Measurements from ENCODE around the gene ORM2.

ORM2 gene

GRCh38 chr9:114350636-114351401 lies 21.1 kb downstream of the ORM2 start:
- DNase-seq = no peak

- no peak for DNase-seq
Observed at GRCh38 chr9:114351932-114352331, 22.3 kb downstream of the ORM2 start.

GRCh38 chr9:114355821-114356220 lies 26.2 kb downstream of the ORM2 start:
- DNase-seq = no peak

DNA sequence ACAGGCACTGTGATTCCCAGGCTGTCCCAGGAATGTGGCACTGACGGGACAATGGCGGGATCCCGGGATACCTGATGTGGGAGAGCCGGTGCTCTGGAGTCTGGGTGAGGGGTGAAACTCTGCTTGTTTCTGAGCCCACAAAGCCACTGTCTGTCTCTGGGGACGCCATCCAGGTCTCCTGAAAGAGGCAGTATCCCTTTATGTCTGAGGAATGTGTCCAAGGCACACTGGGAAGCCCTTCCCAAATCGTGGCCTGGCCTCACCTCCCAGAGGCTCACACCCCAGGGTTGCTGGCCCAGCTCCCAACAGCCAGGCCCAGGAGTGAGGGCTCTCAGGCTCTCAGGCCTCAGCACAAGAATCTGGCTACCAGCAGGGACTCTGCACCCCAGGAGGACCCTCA lies 27.1 kb downstream of the ORM2 start:
- no peak for DNase-seq

- DNase-seq = no peak
Observed at GRCh38 chr9:114357360-114357759, 27.7 kb downstream of the ORM2 start.

GRCh38 chr9:114357911-114358328 lies 28.3 kb downstream of the ORM2 start:
- no peak for DNase-seq

DNA sequence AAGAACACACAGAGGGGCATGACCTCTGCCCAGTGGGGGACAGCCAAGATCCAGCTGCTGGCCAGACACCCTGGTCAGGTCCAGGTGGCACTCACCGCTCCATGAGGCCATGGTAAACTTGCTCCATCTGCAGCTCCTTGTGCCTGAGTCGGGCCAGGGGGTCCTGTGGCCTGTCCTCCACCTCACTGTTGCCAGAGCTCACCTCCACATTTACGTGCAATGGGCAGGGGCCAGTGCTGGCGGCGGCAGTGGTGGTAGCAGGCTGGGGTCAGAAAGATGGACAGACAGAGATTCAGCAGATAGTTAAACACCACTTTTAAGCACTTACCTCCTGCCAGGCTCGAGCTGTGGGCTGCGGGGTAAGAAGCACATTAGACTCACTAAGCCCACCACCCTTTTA lies 30.1 kb downstream of the ORM2 start:
- DNase-seq = no peak

DNA sequence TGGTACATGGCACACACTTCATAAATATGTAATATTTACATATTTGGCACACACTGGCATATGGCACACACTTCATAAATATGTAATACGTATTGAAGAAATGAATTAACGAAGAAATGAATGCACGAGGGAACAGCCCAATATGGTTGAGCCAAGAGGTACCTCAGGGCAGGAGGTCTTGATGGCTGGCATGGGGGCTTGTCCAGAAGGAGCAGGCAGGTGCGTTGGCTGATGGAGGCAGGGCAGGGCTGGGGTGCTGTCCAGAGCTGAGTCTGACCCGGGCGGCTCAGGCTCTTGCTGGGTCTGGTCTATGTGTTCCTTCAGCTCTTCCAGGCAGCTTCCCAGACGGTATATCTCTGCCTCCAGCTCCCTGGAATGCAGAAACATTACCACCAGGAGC lies 31.9 kb downstream of the ORM2 start:
- no peak for DNase-seq

DNA sequence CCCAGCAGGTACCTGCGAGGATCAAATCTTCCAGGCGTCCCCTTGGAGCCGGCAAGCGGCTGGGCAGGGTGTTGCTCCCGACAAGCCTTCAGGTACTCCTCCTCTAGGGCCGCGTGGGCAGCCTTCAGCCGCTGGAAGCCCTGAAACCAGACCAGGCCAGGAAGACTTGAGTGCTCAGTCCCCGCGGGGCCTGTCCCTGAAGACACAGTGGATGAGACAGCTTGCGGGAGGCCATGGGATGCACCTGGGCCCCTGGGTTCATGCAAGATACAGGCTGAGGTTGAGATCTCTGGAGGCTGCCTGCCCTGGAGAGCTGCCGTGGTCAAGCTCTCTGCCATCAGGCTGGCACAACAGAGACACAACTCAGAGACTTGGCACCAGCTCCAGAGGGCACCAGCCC lies 32.7 kb downstream of the ORM2 start:
- no peak for DNase-seq

DNA sequence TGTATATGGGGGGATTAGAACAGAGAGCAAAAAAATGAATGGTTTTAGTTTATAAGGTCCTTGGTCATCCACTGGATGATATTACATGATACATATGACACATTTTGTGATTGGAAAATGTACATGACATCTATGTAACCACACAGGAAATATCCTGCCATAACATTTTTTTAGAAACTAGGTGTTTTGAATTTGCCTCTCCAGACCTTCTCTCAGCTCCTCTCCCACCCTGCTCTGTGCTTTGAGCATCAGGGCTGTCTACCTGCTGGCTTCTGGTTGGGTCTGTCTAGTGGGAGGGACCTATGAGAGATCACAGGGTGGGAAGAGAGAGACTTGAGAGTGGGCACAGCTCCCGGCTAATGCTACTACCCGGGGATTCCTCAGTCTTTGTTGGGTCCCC lies 33.8 kb downstream of the ORM2 start:
- no peak for DNase-seq

DNA sequence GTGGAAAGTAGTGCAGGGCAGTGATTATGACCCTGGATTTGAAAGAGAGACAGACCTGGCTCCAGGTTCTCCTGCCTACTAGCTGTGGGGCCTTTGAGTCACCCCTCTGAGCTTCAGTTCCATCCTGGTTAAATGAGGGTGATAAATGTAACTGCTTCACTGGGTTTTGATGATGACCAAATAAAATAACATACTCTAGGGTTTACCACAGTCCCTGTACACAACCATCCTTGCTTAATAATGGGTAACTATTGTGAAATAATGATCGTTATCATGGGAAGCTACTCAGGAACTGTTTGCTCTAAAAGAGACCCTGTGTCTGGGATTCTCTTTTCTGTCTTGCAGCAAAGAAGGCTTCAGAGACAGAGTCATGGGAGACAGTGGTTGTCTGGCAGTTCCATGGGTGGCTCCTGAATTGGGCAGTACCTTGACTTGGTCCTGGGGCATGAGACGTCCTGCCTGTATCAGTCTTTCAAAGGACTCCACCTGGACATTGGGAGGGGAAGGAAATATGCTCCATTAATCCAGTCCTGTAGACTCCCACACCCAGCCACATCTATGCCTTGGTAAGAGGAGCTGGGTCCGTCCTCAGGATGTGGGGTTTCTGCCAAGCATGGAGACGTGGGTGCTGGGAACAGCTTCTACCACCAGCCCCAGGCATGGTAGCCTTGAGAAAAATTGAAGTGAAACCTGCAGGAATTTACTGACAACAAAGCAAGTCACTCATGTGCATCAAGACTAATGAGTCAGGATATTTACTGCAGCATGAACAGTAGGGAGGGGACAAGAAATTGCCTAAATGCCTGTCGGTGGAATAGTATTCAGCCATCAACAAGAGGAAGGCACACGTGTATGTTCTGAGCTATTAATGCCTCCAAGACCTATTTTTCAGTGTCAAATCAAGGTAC lies 34.7 kb downstream of the ORM2 start:
- no peak for DNase-seq

DNA sequence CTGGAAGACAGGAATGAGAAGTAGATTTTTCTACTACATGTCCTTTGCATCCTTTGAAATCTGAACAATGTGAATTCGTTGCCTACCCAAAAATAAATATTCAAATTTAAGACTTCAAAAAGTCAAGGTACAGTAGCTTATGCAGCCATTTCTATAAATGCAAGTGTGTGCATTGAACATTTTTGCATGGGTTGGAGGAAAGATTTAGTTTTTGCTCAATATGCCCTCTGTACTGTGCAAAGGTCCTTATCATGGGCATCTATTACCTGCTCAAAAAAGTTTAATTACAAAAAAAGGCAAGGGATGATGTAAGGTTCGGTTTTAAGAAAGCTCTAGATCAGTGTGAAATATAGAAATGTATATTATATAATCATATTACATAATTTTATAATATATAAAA lies 35.5 kb downstream of the ORM2 start:
- DNase-seq = no peak

DNA sequence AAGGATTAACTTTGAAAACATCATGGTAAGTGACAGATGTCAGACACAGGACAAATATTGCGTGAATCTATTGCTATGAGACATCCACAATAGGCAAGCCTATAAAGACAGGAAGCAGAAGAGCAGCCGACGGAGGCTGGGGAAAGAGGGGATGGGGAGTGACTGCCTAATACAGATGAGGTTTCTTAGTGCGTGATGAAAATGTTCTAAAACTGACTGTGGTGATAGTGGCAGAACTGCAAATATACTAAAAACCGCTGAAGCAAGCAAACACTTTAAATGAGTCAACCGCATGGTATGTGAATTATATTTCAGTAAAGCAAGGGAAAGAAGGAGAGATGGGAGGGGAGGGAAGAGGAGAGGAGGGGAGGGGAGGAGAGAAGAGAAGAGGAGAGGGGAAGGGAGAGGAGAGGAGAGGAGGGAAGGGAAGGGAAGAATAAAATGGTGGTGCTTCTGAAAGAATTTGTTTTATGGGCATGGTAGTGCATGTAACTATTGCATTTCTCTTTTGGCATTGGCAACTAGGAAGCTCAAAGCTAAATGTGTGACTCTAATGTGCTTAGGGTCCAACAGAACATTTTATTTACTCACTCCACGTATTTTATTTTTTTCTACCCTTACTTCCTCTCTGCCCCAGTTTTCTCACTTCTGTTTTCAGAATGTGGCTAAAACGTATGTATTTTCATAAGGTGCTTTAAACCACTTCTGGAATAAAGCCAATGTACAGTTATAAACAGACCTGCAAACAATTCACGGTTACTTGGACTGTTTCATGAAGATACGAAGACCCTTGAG lies 36.9 kb downstream of the ORM2 start:
- no peak for DNase-seq

DNA sequence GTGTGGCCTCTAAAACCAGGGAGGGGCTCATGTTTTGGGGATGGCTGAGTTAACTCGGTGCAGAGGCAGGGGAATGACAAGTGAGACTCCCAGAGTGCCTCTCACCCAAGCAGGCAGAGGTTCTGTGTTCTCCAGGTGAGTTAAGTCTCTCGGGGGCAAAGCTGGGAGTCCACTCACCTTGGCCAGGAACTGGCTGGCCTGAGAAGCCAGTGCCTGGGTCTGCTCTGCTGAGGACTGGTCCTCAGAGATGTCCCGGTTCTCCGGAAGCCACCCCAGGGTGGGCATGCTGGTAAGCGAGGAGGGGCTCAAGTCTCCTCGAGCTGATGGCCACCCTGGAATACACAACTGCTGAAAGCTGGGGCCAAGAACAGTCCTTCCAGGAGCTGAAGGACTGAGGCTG lies 37.7 kb downstream of the ORM2 start:
- no peak for DNase-seq

GRCh38 chr9:114367772-114368569 lies 38.3 kb downstream of the ORM2 start:
- no peak for DNase-seq

DNA sequence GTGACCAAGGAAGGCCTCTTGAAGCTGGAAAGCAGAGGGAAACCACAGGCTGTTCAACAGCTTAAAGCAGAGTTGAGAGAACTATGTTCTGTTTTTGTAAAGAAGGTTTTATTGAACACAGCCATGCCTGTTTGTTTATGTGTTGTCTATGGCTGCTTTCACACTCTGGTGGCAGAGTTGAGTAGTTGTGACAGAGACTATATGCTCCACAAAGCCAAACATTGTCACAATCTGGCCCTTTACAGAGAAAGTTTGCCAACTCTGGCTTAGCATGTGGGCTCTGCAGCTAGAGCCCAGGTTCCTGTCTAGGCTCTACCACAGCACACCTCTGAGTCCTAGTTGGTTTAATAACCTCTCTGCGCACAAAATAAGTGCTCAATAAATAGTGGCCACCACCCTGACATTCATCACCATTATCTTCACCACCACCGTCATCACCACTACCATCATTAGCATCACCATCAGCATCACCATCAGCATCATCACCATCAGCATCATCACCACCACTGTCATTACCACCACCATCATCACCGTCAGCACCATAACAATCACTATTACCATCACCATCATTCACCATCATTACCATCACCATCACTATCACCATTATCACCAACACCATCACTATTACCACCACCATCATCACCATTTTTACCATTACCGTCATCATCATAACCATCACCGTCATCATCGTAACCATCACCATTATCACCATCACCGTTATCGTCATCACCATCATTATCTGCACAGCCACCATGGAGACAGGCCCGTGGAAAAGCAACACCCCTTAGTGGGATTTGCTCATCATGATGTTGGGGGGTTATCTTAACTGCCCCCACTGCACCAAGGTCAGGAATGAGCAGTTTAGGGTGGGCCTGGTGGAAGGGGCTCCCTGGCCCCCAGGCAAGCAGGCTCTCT lies 39.8 kb downstream of the ORM2 start:
- no peak for DNase-seq

- DNase-seq = no peak
Observed at GRCh38 chr9:114370251-114370967, 40.7 kb downstream of the ORM2 start.

GRCh38 chr9:114370968-114371320 lies 41.3 kb downstream of the ORM2 start:
- DNase-seq = no peak

- DNase-seq = no peak
Observed at GRCh38 chr9:114371343-114371944, 41.8 kb downstream of the ORM2 start.

Measured in NCI-H1105 (cell line).